Right lung (tissue), 5 donors: ENCODE results near the gene FBXO24. TPM values are rescaled to one million over a fixed set of nuclear protein-coding genes. Genes with fewer than 3 reads are reported as not detected.

ENCODE experiments used
- DNase-seq, 2 donors: peaks; one replicate each; pipeline ENCODE4 v3.0.0-alpha.2; 2013
- polyA plus RNA-seq, 5 donors: library from polyadenylated mRNA; unstranded; fragments of 120-200 nt; gene quantifications; one replicate each; pipeline versions ENCODE4 v1.2.1 to v1.2.3, GENCODE V29; 2013; ENCODE audit warnings: inconsistent platforms in 1 of 5, low replicate concordance in 1 of 5; ENCODE audit not compliant: insufficient read length in 5 of 5, insufficient read depth in 1 of 5

Gene FBXO24
- polyA plus RNA-seq, 5 donors: 4.0 to 4.8 (median 4.5) TPM

GRCh38 chr7:100589341-100589947, 3.3 kb downstream of the FBXO24 start:
- DNase-seq: no peak

- DNase-seq: no peak
These were observed 4.1 kb downstream of the FBXO24 start for GRCh38 chr7:100590077-100590737.

- no peak for DNase-seq
These were observed 5.5 kb downstream of the FBXO24 start for GRCh38 chr7:100591596-100591995.

DNA sequence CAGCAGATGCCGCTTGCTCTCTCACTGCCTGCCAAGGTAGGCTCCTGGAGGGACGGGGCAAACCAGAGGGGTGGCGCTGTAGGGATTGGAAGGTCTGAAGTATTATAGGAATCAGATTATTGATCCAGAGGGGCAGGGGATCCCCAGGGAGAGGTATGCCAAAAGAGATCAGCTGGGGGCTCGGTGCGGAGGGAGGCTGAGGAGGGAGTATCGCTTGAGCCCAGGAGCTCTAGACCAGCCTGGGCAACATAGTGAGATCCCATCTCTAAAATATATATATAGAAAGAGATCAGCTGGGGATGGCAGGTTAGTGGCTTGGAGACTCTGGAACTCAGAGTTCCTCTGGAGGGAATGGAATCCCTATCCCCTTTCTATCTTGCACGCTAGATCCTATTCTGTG, 9.1 kb downstream of the FBXO24 start:
- no peak for DNase-seq

GRCh38 chr7:100598425-100598824, 12.3 kb downstream of the FBXO24 start:
- DNase-seq: no peak

DNA sequence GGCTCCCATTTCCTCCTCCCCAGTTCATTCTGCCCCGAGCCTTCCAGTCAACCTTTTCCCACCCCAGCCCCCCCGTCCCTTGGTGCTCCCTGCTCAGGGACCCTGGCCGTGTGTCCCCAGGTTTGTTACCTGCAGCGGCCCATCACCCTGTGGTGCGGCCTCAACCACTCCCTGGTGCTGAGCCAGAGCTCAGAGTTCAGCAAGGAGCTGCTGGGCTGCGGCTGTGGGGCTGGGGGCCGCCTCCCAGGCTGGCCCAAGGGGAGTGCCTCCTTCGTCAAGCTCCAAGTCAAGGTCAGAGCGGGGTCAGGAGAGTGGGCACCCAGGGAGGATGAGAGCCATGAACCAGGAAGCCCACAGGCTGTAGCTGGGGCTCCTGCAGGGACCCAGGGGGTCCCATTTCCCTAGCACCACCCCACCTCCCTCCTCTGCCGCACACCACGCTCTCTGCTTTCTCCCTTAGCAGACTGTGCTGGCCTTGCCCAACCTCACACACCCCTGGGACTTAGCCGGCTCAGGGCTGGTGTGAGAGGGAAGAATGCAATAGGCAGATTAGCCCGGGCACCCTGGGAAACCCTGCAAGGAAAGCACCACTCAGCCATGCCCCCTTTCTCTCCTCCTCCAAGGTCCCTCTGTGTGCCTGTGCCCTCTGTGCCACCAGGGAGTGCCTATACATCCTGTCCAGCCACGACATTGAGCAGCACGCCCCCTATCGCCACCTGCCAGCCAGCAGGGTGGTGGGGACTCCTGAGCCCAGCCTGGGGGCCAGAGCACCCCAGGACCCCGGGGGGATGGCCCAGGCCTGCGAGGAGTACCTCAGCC, 14.0 kb downstream of the FBXO24 start:
- no peak for DNase-seq

GRCh38 chr7:100600730-100601038, 14.6 kb downstream of the FBXO24 start:
- DNase-seq: no peak

DNA sequence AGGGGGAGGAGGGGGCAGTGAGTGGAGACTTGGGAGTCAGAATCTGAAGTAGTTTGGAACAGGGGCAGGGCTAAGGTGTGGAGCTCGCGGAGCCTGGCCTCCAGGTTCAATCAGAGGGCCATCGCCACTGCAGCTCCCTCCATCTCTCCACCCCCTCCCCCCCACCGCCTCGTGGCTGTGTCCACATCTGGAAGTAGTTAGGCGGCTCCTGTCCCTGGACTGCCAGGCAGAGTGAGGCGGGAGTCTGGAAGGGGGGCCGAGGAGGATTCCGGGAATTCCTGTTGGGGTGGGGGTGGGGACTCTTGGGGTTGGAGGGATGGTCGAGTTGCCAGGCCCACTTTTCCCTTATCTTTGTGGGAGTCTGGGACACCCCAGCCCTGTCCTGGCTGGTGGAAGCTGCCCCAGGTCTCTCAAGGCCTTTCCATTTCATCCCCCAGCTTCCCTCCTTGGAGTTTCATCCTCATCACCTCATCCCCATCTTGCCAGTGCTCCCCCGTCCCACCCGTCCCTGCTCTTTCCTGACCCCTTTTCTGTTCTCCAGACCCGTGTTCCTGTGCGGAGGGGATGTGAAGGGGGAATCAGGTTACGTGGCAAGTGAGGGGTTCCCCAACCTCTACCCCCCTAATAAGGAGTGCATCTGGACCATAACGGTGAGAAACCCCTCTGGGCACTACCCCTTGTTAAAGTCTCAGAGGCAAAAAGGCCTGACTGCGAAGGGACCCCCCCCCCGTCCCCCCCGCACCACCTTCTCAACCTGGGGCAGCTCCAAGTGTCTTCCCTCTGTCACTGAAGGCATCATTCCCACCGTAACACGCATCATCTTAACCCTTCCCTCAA, 17.0 kb downstream of the FBXO24 start:
- peak in 1 of 2 donors; percentile 80 for DNase-seq

GRCh38 chr7:100603726-100604027, 17.5 kb downstream of the FBXO24 start:
- DNase-seq: no peak

DNA sequence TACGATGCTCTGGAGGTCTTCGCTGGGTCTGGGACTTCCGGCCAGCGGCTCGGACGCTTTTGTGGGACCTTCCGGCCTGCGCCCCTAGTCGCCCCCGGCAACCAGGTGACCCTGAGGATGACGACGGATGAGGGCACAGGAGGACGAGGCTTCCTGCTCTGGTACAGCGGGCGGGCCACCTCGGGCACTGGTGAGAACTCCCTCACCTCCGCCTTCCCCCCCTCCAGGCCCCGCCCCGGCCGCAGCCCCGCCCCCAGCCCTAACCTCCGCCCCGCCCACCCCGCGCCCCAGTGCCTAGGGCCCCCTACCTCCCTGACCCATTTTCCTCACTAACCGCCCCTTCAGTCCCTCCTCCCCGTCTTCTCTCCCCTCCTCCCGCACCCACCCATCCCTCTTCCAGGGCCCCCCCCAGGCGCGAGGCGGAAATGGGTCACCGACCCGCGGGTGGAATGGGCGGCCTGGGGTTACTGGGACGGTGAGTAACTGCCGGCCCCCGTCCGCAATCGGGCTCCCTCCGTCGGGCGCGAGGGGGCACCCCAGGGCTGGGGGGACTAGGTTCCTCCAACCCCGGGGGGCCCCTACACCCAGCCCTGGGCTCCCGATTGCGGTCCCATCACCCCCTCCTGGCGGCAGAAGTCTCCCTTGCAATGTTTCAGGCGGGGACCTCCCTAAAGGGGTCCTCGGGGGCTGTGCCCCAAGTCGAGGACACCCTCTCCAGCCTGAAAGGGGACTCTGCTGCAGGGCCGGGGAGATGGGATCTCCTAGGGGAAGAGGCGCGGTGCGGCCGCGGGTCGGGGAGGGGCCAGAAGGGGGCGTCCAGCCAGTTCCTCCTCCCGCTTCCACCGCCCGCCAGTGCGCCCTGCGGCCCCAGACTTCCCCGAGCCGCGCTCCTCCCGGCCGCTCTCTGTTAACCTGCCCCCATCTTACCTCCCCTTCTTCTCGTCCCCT, 18.2 kb downstream of the FBXO24 start:
- no peak for DNase-seq

DNA sequence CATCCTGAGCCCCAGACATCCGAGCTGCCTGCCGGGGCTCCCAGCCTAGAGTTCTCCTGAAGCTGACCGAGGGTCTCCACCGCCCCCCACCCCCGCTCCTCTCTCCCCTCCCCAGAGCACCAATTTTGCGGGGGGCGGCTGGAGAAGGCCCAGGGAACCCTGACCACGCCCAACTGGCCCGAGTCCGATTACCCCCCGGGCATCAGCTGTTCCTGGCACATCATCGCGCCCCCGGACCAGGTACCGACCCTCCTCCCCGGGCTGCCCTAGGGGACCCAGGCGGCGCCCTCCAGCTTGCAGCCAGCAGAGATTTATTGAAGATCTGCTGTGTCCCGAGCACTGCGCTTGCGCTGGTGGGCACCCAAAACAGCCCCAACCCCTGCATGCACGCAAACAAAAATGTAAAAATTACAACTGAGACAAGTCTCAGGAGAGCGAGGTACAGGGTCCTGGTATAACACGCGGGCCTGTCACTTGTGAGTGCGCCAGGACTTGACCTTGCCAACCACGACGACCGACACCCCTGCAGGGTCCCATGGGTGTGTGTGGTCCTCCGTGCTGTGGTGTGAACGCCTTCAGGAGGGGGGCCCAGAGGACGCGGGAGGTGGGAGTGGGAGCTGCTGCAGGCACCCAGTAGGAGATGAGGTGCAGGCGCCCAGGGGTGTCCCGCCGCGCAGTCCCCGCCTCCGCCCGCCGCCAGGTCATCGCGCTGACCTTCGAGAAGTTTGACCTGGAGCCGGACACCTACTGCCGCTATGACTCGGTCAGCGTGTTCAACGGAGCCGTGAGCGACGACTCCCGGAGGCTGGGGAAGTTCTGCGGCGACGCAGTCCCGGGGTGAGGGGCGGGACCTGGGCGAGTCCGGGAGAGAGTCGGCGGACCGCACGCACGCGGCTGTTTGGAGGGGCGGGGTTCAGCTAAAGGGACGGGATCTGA, 19.1 kb downstream of the FBXO24 start:
- DNase-seq: no peak

GRCh38 chr7:100606313-100606712, 20.2 kb downstream of the FBXO24 start:
- no peak for DNase-seq

- DNase-seq: no peak
These were observed 21.0 kb downstream of the FBXO24 start for GRCh38 chr7:100607111-100607510.

DNA sequence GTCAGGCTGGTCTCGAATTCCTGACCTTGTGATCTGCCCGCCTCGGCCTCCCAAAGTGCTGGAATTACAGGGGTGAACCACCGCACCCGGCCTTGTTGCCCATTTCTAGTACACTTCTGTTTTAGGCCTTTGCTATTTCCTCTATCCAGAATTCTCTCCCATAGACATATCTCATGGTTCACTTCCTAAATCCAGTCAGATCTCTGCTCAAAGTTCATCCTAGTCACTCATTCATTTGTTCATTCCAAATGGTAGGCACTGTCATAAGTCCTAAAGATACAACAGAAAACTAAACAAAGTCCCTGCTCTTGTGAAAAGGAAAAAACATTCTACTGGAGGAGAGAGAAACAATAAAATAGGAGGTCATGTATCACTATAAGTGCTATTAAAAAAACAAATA, 23.8 kb downstream of the FBXO24 start:
- DNase-seq: no peak

GRCh38 chr7:100611983-100612729, 26.0 kb downstream of the FBXO24 start, which contains the start of gene MOSPD3:
Gene MOSPD3 (plus strand): TSS chr7:100612540. CDS start chr7:100612792, 252 bp downstream.
- peak; percentile 99 for DNase-seq

DNA sequence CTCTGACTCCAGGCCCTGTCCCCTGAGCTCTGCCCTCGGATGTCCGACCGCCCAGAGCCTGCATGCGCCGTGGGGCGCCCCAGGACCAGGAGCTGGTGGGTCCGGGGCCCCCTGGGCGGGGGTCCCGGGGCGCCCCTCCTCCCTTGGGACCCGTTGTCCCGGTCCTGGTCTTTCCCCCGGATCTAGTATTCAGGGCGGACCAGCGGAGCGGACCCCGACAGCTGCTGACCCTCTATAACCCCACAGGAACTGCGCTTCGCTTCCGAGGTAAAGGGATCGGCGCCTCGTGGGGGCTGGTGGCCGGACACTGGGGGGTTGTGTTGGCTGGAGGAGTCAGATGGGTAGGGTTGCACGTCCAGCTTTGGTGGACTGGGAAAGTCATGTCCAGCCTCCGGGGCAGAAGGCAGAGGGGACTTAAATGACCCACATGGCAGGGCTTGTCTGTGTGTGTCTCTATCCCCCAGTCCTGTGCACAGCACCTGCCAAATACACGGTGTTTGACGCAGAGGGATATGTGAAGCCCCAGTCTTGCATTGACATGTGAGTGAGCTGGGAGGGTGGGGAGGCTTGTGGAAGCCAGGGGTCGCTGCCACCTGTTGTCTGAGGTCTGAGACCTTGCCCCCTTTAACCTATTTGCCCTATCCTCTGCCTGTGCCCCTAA, 26.7 kb downstream of the FBXO24 start:
- no peak for DNase-seq

- no peak for DNase-seq
These were observed 27.5 kb downstream of the FBXO24 start for GRCh38 chr7:100613412-100614175.
